Measurements from ENCODE around the gene ZCCHC9. TPM values are rescaled to one million over a fixed set of nuclear protein-coding genes. Genes with fewer than 3 reads are reported as not detected.

ZCCHC9 gene
- polyA plus RNA-seq, 1 of the 3 experiments (the other 2 are of a cell fraction): 13.2 TPM

DNA sequence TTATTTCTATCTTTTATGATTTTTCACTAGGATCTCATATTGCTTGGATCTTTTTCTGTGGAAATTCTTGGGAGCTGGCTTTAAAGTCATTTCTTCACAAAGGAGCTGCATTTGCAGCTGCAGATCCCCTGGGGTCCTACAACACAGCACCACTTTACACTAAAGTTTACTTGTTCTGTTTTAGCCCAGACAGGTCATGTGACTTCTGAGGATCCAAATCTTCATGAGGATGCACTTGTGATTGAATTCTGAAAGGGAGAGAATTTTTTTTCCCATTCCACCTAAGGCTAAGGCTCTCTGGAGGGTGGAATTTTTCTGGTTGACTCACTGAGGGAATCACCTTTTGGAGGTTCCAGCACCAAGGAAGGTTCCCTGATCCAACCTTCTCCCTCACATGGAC, 49.1 kb downstream of the ZCCHC9 start:
- no peak overlapping the region for H3K9ac ChIP-seq
- CTCF ChIA-PET: no interaction called here

DNA sequence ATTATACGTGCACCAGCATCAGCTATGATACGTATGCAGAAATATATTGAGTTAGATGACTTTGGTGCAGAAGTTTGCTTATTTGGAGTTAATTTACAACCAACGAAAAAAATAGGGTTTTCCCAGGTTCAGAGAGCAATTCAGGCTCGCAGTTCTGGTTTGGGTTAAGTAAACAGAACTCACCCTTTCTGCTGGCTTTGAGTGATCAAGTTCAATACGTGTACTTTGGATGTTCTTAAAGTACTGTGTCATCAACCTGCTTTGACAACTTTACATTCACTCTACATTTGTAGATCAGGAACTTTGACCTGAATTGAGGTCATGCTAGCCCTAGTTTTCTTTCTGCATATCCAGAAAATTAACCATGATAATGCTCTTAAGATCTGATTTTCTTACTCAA, 51.8 kb downstream of the ZCCHC9 start:
- Histone ChIP-seq H3K4me1 (ENCODE audit: control insufficient read depth in 1 of 2, insufficient read depth in 2 of 2, low read depth in 1 of 2, low read length in 1 of 2) (peaks cover 0 to 2% of the 10 kb centered on the region in 2 experiments; a peak in 1 of 4 replicates), H3K27me3 (ENCODE audit: insufficient read depth) (no peaks in the 10 kb centered on the region), H3K4me2 (no peak overlapping the region), H3K9me3 (no peaks in the 10 kb centered on the region), H4K20me1 (ENCODE audit: insufficient read depth) (no peaks in the 10 kb centered on the region), H3K27ac (ENCODE audit: low read depth in 2 of 2, low read length in 1 of 2) (no peak overlapping the region), H3K9me2 (no peaks in the 10 kb centered on the region), H3F3A (replicated peaks; ENCODE audit: insufficient read depth) (no peaks in the 10 kb centered on the region), H3K79me2 (ENCODE audit: insufficient read depth) (no peaks in the 10 kb centered on the region), H2AFZ (ENCODE audit: low read depth) (no peak overlapping the region), H3K4me3 (ENCODE audit: low read depth in 2 of 2, low read length in 1 of 2) (no peak overlapping the region), H3K9ac (no peak overlapping the region), H3K36me3 (replicated peaks in 1 of 2; ENCODE audit: control insufficient read depth in 1 of 2, insufficient read depth in 2 of 2, low read length in 1 of 2) (no peaks in the 10 kb centered on the region)
- DNase-seq: no peak
- ChIA-PET POLR2A (no interaction called here), CTCF (no interaction called here)
- no peak for TF ChIP-seq CHD2 (IDR thresholded peaks at IDR 0.05; ENCODE audit: low read length, partially characterized antibody)
- TF ChIP-seq, protein P1, sequence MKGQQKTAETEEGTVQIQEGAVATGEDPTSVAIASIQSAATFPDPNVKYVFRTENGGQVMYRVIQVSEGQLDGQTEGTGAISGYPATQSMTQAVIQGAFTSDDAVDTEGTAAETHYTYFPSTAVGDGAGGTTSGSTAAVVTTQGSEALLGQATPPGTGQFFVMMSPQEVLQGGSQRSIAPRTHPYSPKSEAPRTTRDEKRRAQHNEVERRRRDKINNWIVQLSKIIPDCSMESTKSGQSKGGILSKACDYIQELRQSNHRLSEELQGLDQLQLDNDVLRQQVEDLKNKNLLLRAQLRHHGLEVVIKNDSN (IDR thresholded peaks at IDR 0.05; ENCODE audit: borderline replicate concordance, low read depth): no peak
- TF ChIP-seq, protein P2, sequence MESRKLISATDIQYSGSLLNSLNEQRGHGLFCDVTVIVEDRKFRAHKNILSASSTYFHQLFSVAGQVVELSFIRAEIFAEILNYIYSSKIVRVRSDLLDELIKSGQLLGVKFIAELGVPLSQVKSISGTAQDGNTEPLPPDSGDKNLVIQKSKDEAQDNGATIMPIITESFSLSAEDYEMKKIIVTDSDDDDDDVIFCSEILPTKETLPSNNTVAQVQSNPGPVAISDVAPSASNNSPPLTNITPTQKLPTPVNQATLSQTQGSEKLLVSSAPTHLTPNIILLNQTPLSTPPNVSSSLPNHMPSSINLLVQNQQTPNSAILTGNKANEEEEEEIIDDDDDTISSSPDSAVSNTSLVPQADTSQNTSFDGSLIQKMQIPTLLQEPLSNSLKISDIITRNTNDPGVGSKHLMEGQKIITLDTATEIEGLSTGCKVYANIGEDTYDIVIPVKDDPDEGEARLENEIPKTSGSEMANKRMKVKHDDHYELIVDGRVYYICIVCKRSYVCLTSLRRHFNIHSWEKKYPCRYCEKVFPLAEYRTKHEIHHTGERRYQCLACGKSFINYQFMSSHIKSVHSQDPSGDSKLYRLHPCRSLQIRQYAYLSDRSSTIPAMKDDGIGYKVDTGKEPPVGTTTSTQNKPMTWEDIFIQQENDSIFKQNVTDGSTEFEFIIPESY (IDR thresholded peaks at IDR 0.05; ENCODE audit: borderline replicate concordance, low read depth): no peak
- TF ChIP-seq JUND (IDR thresholded peaks at IDR 0.05): no peak
- no peak for TF ChIP-seq NRF1 (IDR thresholded peaks at IDR 0.05; ENCODE audit: low read depth, low read length)
- no peak for TF ChIP-seq GATA2 (CRISPR knock-in tag; IDR thresholded peaks at IDR 0.05)
- no peak for TF ChIP-seq TAF1 (IDR thresholded peaks at IDR 0.05; ENCODE audit: borderline replicate concordance, low read depth, low read length)
- no peak for TF ChIP-seq YY1 (IDR thresholded peaks at IDR 0.05; ENCODE audit: low read depth)
- no peak for TF ChIP-seq RAD21 (IDR thresholded peaks at IDR 0.05; ENCODE audit: low read length)
- no peak for TF ChIP-seq MXI1 (IDR thresholded peaks at IDR 0.05; ENCODE audit: low read depth, low read length)
- no peak for TF ChIP-seq GABPA (IDR thresholded peaks at IDR 0.05; ENCODE audit: low read depth)
- no peak for TF ChIP-seq RCOR1 (IDR thresholded peaks at IDR 0.05; ENCODE audit: low read length)
- TF ChIP-seq ELF1 (IDR thresholded peaks at IDR 0.05): no peak
- WGBS (ENCODE audit: low lambda C conversion rate): 64% methylated on average over 5 of the region's 5 CpGs

More for the DNA sequence above, 49.1 kb downstream of the ZCCHC9 start:
- H3K9me2 ChIP-seq: no peaks in the 10 kb centered on the region
- H3K4me1 ChIP-seq (ENCODE audit: control insufficient read depth in 1 of 2, insufficient read depth in 2 of 2, low read depth in 1 of 2, low read length in 1 of 2): peaks cover 0 to 2% of the 10 kb centered on the region in 2 experiments; a peak in 1 of 4 replicates
- H3K36me3 ChIP-seq (replicated peaks in 1 of 2; ENCODE audit: control insufficient read depth in 1 of 2, insufficient read depth in 2 of 2, low read length in 1 of 2): no peaks in the 10 kb centered on the region
- H3F3A ChIP-seq (replicated peaks; ENCODE audit: insufficient read depth): no peaks in the 10 kb centered on the region
- H3K27ac ChIP-seq (ENCODE audit: low read depth in 2 of 2, low read length in 1 of 2): no peak overlapping the region
- no peak overlapping the region for H3K4me3 ChIP-seq (ENCODE audit: low read depth in 2 of 2, low read length in 1 of 2)
- no peak for DNase-seq
- H2AFZ ChIP-seq (ENCODE audit: low read depth): no peak overlapping the region
- no peak overlapping the region for H3K4me2 ChIP-seq
- no peak for TF ChIP-seq FOSL2 (IDR thresholded peaks at IDR 0.05; ENCODE audit: borderline replicate concordance, low read depth)
- H3K79me2 ChIP-seq (ENCODE audit: insufficient read depth): no peaks in the 10 kb centered on the region
- no peaks in the 10 kb centered on the region for H3K9me3 ChIP-seq
- H4K20me1 ChIP-seq (ENCODE audit: insufficient read depth): no peaks in the 10 kb centered on the region
- POLR2A ChIA-PET: no interaction called here
- H3K27me3 ChIP-seq (ENCODE audit: insufficient read depth): no peaks in the 10 kb centered on the region
